ENCODE results near the gene PWWP2A.
"Not testable (repeated sequence)": the region's sequence is repeated elsewhere in the genome, so short reads cannot be mapped to it uniquely, and the experiment has no call there.

PWWP2A gene

GRCh38 chr5:160075073-160075472 is 44.2 kb downstream of the PWWP2A start:
- no peak for DNase-seq

GRCh38 chr5:160071916-160072315 is 47.3 kb downstream of the PWWP2A start:
- no peak for DNase-seq

GRCh38 chr5:160071516-160071915 is 47.7 kb downstream of the PWWP2A start:
- peak; percentile 72 for DNase-seq

- DNase-seq = not testable (repeated sequence)
Observed at GRCh38 chr5:160069120-160069519, 50.1 kb downstream of the PWWP2A start.

GRCh38 chr5:160064995-160065614 is 54.1 kb downstream of the PWWP2A start:
- DNase-seq = no peak

- no peak for DNase-seq
Observed at GRCh38 chr5:160064417-160064810, 54.8 kb downstream of the PWWP2A start.

GRCh38 chr5:160061770-160062169 is 57.5 kb downstream of the PWWP2A start:
- no peak for DNase-seq

GRCh38 chr5:160060001-160060400 is 59.2 kb downstream of the PWWP2A start:
- DNase-seq = no peak

GRCh38 chr5:160057256-160057655 is 62.0 kb downstream of the PWWP2A start:
- DNase-seq = no peak

- DNase-seq = no peak
Observed at GRCh38 chr5:160054831-160055230, 64.4 kb downstream of the PWWP2A start.

GRCh38 chr5:160054047-160054446 is 65.2 kb downstream of the PWWP2A start:
- no peak for DNase-seq

- DNase-seq = no peak
Observed at GRCh38 chr5:160049099-160049498, 70.2 kb downstream of the PWWP2A start.

GRCh38 chr5:160048131-160048530 is 71.1 kb downstream of the PWWP2A start:
- DNase-seq = no peak

GRCh38 chr5:160047423-160047822 is 71.8 kb downstream of the PWWP2A start:
- no peak for DNase-seq

- no peak for DNase-seq
Observed at GRCh38 chr5:160044967-160045366, 74.3 kb downstream of the PWWP2A start.

- DNase-seq = no peak
Observed at GRCh38 chr5:160044391-160044804, 74.9 kb downstream of the PWWP2A start.

- DNase-seq = no peak
Observed at GRCh38 chr5:160042671-160043070, 76.6 kb downstream of the PWWP2A start.

All from NCI-H82 (cell line).